AG04450 (cell line): ENCODE data around the gene SELL. TPM values are rescaled to one million over a fixed set of nuclear protein-coding genes. Genes with fewer than 3 reads are reported as not detected.
"Not testable (repeated sequence)": the region's sequence is repeated elsewhere in the genome, so short reads cannot be mapped to it uniquely, and the experiment has no call there.

ENCODE experiments used
- CTCF ChIA-PET: fragments of 300-600, 350-600 bp; formaldehyde crosslinking; extraction: SDS; loops from one replicate; lab custom pipeline; 2022; ENCODE audit warnings: antibody characterized with exemption, inconsistent platforms; lab: Charles Lee
- POLR2A ChIA-PET: fragments of 350-600 bp; formaldehyde crosslinking; extraction: SDS; loops from one replicate; lab custom pipeline; 2021; ENCODE audit warnings: antibody characterized with exemption, inconsistent platforms; lab: Yijun Ruan, JAX
- DNase-seq: peaks from one replicate; pipeline ENCODE4 v3.0.0-alpha.2; 2011; ENCODE audit warnings: low read depth, low spot score
- H3K27ac ChIP-seq: one replicate; pipeline ENCODE4 v1.5.1; 2012; ENCODE audit warnings: low read depth, low read length, control low read depth
- H3K27me3 ChIP-seq: one replicate; pipeline ENCODE4 v1.6.0; 2012; ENCODE audit warnings: low read length; ENCODE audit not compliant: control insufficient read depth, insufficient read depth
- H3K4me3 ChIP-seq: 2 replicates; pipeline ENCODE4 v1.5.1; 2011; ENCODE audit warnings: mild to moderate bottlenecking, low read depth, low read length, control low read depth
- H3K9me3 ChIP-seq: 2 replicates; pipeline ENCODE4 v1.5.1; 2012; ENCODE audit warnings: low read length; ENCODE audit not compliant: control insufficient read depth, insufficient read depth
- CTCF ChIP-seq: IDR thresholded peaks from 2 replicates; pipeline ENCODE4 v1.5.1; 2011; ENCODE audit warnings: low read depth, low read length, control low read depth, inconsistent platforms
- polyA plus RNA-seq: library from polyadenylated mRNA; depleted of rRNA; stranded (reverse); fragments of >200 nt; gene quantifications from 2 replicates; pipeline ENCODE4 v1.2.3, GENCODE V29; 2011

SELL gene
- polyA plus RNA-seq, 1 experiment = 0.05 TPM

- H3K27ac ChIP-seq, H3K27me3 ChIP-seq, H3K9me3 ChIP-seq, POLR2A ChIA-PET, H3K4me3 ChIP-seq, CTCF ChIA-PET, DNase-seq: not testable (repeated sequence)
These were observed 44.2 kb downstream of the SELL start for GRCh38 chr1:169667227-169667639.

GRCh38 chr1:169662680-169663079 lies 48.7 kb downstream of the SELL start:
- H3K27ac ChIP-seq, DNase-seq, H3K27me3 ChIP-seq, H3K9me3 ChIP-seq, CTCF ChIA-PET, POLR2A ChIA-PET, H3K4me3 ChIP-seq: not testable (repeated sequence)

- H3K9me3 ChIP-seq, H3K4me3 ChIP-seq, DNase-seq, POLR2A ChIA-PET, H3K27me3 ChIP-seq, H3K27ac ChIP-seq, CTCF ChIA-PET: not testable (repeated sequence)
These were observed 50.4 kb downstream of the SELL start for GRCh38 chr1:169661066-169661465.

GRCh38 chr1:169658777-169659176 lies 52.6 kb downstream of the SELL start:
- H3K9me3 ChIP-seq, H3K27ac ChIP-seq, H3K27me3 ChIP-seq, DNase-seq, POLR2A ChIA-PET, CTCF ChIA-PET, H3K4me3 ChIP-seq: not testable (repeated sequence)

GRCh38 chr1:169653873-169654272 lies 57.5 kb downstream of the SELL start:
- no peak overlapping the region for H3K27ac ChIP-seq
- H3K27me3 ChIP-seq = no peaks in the 10 kb centered on the region
- no peak for DNase-seq
- no peak for TF ChIP-seq CTCF
- H3K9me3 ChIP-seq = no peaks in the 10 kb centered on the region
- no peak overlapping the region for H3K4me3 ChIP-seq
- CTCF ChIA-PET = no interaction called here
- POLR2A ChIA-PET = no interaction called here

- TF ChIP-seq CTCF = no peak
- POLR2A ChIA-PET = no interaction called here
These were observed 60.4 kb downstream of the SELL start for GRCh38 chr1:169651035-169651434.

GRCh38 chr1:169650551-169650950 lies 60.9 kb downstream of the SELL start:
- no peak for TF ChIP-seq CTCF
- ChIA-PET CTCF (no interaction called here), POLR2A (no interaction called here)
- DNase-seq = no peak
- H3K27me3 ChIP-seq = no peaks in the 10 kb centered on the region
- no peak overlapping the region for H3K4me3 ChIP-seq
- no peak overlapping the region for H3K27ac ChIP-seq
- H3K9me3 ChIP-seq = no peaks in the 10 kb centered on the region

More at GRCh38 chr1:169651035-169651434, 60.4 kb downstream of the SELL start:
- no peaks in the 10 kb centered on the region for H3K9me3 ChIP-seq
- no peak for DNase-seq
- no peak overlapping the region for H3K4me3 ChIP-seq
- no peak overlapping the region for H3K27ac ChIP-seq
- no peaks in the 10 kb centered on the region for H3K27me3 ChIP-seq
- CTCF ChIA-PET = no interaction called here
